Neuron (in vitro differentiated cells): Measurements from ENCODE around the gene DCX.

Experiments
- H2AFZ ChIP-seq: one replicate; pipeline ENCODE4 v1.6.1; 2013; ENCODE audit warnings: low read depth, mild to moderate bottlenecking, inconsistent platforms, low read length, moderate library complexity
- H3K27me3 ChIP-seq: one replicate; pipeline ENCODE4 v1.6.1; 2013; ENCODE audit warnings: low read length; ENCODE audit not compliant: insufficient read depth
- H3K36me3 ChIP-seq: one replicate; pipeline ENCODE4 v1.6.1; 2013; ENCODE audit warnings: low read length; ENCODE audit not compliant: insufficient read depth
- H3K4me1 ChIP-seq: one replicate; pipeline ENCODE4 v1.6.1; 2013; ENCODE audit warnings: low read length; ENCODE audit not compliant: insufficient read depth
- H3K4me3 ChIP-seq: 2 replicates; pipeline ENCODE4 v1.5.1; 2013; ENCODE audit warnings: mild to moderate bottlenecking, low read length, moderate library complexity
- H3K9me3 ChIP-seq: one replicate; pipeline ENCODE4 v1.6.1; 2013; ENCODE audit warnings: low read length

Gene DCX

GRCh38 chrX:111268506-111268905, 143.5 kb downstream of the DCX start:
- Histone ChIP-seq H3K4me3 (no peak overlapping the region), H3K4me1 (no peaks in the 10 kb centered on the region), H3K9me3 (no peaks in the 10 kb centered on the region), H3K36me3 (no peaks in the 10 kb centered on the region), H2AFZ (no peak overlapping the region), H3K27me3 (peaks cover 32% of the 10 kb centered on the region)

- H3K4me1 ChIP-seq, result no peaks in the 10 kb centered on the region
- H3K9me3 ChIP-seq, result no peaks in the 10 kb centered on the region
- no peak overlapping the region for H3K4me3 ChIP-seq
- H3K36me3 ChIP-seq, result no peaks in the 10 kb centered on the region
- no peak overlapping the region for H2AFZ ChIP-seq
- peaks cover 31% of the 10 kb centered on the region for H3K27me3 ChIP-seq
These were observed 146.5 kb downstream of the DCX start for GRCh38 chrX:111265486-111265885.

- no peaks in the 10 kb centered on the region for H3K4me1 ChIP-seq
- peaks cover 23% of the 10 kb centered on the region for H3K27me3 ChIP-seq
- H3K4me3 ChIP-seq, result no peak overlapping the region
These were observed 147.6 kb downstream of the DCX start for GRCh38 chrX:111264385-111264784.

GRCh38 chrX:111262086-111262485, 149.9 kb downstream of the DCX start:
- Histone ChIP-seq H3K9me3 (no peaks in the 10 kb centered on the region), H3K36me3 (no peaks in the 10 kb centered on the region), H3K27me3 (peaks cover 11% of the 10 kb centered on the region), H3K4me3 (no peak overlapping the region), H2AFZ (no peak overlapping the region), H3K4me1 (no peaks in the 10 kb centered on the region)

More at GRCh38 chrX:111264385-111264784, 147.6 kb downstream of the DCX start:
- no peaks in the 10 kb centered on the region for H3K9me3 ChIP-seq
- no peak overlapping the region for H2AFZ ChIP-seq
- no peaks in the 10 kb centered on the region for H3K36me3 ChIP-seq

- no peaks in the 10 kb centered on the region for H3K9me3 ChIP-seq
- H2AFZ ChIP-seq, result no peak overlapping the region
- no peaks in the 10 kb centered on the region for H3K36me3 ChIP-seq
- no peak overlapping the region for H3K4me3 ChIP-seq
- H3K4me1 ChIP-seq, result no peaks in the 10 kb centered on the region
- H3K27me3 ChIP-seq, result peaks cover under 1% of the 10 kb centered on the region
These were observed 151.5 kb downstream of the DCX start for GRCh38 chrX:111260451-111260850.

- Histone ChIP-seq H3K4me3 (no peak overlapping the region), H3K27me3 (no peaks in the 10 kb centered on the region), H3K9me3 (no peaks in the 10 kb centered on the region), H3K4me1 (no peaks in the 10 kb centered on the region), H3K36me3 (no peaks in the 10 kb centered on the region), H2AFZ (no peak overlapping the region)
These were observed 152.4 kb downstream of the DCX start for GRCh38 chrX:111259559-111259958.

- Histone ChIP-seq H3K4me3 (no peak overlapping the region), H3K27me3 (no peaks in the 10 kb centered on the region), H3K9me3 (no peaks in the 10 kb centered on the region), H2AFZ (no peak overlapping the region), H3K4me1 (no peaks in the 10 kb centered on the region), H3K36me3 (no peaks in the 10 kb centered on the region)
These were observed 154.3 kb downstream of the DCX start for GRCh38 chrX:111257733-111258132.

GRCh38 chrX:111254896-111255693, 156.9 kb downstream of the DCX start:
- H3K4me3 ChIP-seq, result no peak overlapping the region
- no peaks in the 10 kb centered on the region for H3K9me3 ChIP-seq
- H3K36me3 ChIP-seq, result no peaks in the 10 kb centered on the region
- no peaks in the 10 kb centered on the region for H3K4me1 ChIP-seq
- H2AFZ ChIP-seq, result no peak overlapping the region
- H3K27me3 ChIP-seq, result no peaks in the 10 kb centered on the region

- no peak overlapping the region for H2AFZ ChIP-seq
- H3K4me1 ChIP-seq, result no peaks in the 10 kb centered on the region
- H3K9me3 ChIP-seq, result no peaks in the 10 kb centered on the region
- H3K36me3 ChIP-seq, result no peaks in the 10 kb centered on the region
- H3K27me3 ChIP-seq, result no peaks in the 10 kb centered on the region
- H3K4me3 ChIP-seq, result no peak overlapping the region
These were observed 167.7 kb downstream of the DCX start for GRCh38 chrX:111244235-111244750.
